ENCODE results near the gene CDC27.

- TF ChIP-seq YY1 (IDR thresholded peaks at IDR 0.05; ENCODE audit: insufficient read depth, insufficient read length) (no peak), ZNF274 (IDR thresholded peaks at IDR 0.05; ENCODE audit: low read depth, low read length) (no peak)
Observed at GRCh38 chr17:47213540-47213939, 24.4 kb upstream of the CDC27 start.

Data from NT2/D1 (cell line).